Fibroblast of skin of abdomen (primary cell): ENCODE data around the gene SUCLG2.

Experiments
- DNase-seq: peaks from one replicate; pipeline ENCODE4 v3.0.0-alpha.2; 2013

The SUCLG2 gene

GRCh38 chr3:67497746-67498145 lies 156.7 kb downstream of the SUCLG2 start:
- DNase-seq: peak; percentile 66

- DNase-seq: no peak
Observed at GRCh38 chr3:67495751-67496150, 158.7 kb downstream of the SUCLG2 start.

GRCh38 chr3:67493808-67494207 lies 160.6 kb downstream of the SUCLG2 start:
- DNase-seq: no peak

GRCh38 chr3:67490658-67491057 lies 163.8 kb downstream of the SUCLG2 start:
- no peak for DNase-seq

GRCh38 chr3:67489816-67490215 lies 164.6 kb downstream of the SUCLG2 start:
- peak; percentile 37 for DNase-seq

- no peak for DNase-seq
Observed at GRCh38 chr3:67487564-67488114, 166.8 kb downstream of the SUCLG2 start.

GRCh38 chr3:67486883-67487282 lies 167.5 kb downstream of the SUCLG2 start:
- DNase-seq: no peak

- DNase-seq: no peak
Observed at GRCh38 chr3:67484085-67484484, 170.3 kb downstream of the SUCLG2 start.

- no peak for DNase-seq
Observed at GRCh38 chr3:67481126-67481525, 173.3 kb downstream of the SUCLG2 start.

GRCh38 chr3:67478423-67478822 lies 176.0 kb downstream of the SUCLG2 start:
- no peak for DNase-seq

GRCh38 chr3:67474311-67474710 lies 180.1 kb downstream of the SUCLG2 start:
- DNase-seq: no peak

GRCh38 chr3:67472674-67473201 lies 181.7 kb downstream of the SUCLG2 start:
- DNase-seq: no peak

- DNase-seq: no peak
Observed at GRCh38 chr3:67470207-67470606, 184.2 kb downstream of the SUCLG2 start.

GRCh38 chr3:67468511-67468910 lies 185.9 kb downstream of the SUCLG2 start:
- DNase-seq: peak; percentile 26

- no peak for DNase-seq
Observed at GRCh38 chr3:67463656-67464055, 190.8 kb downstream of the SUCLG2 start.

GRCh38 chr3:67462187-67462586 lies 192.2 kb downstream of the SUCLG2 start:
- DNase-seq: peak; percentile 16

GRCh38 chr3:67461667-67462142 lies 192.7 kb downstream of the SUCLG2 start:
- DNase-seq: peak; percentile 85

GRCh38 chr3:67460841-67461510 lies 193.4 kb downstream of the SUCLG2 start:
- DNase-seq: peak; percentile 14

GRCh38 chr3:67459796-67460195 lies 194.6 kb downstream of the SUCLG2 start:
- no peak for DNase-seq

GRCh38 chr3:67458896-67459530 lies 195.4 kb downstream of the SUCLG2 start:
- no peak for DNase-seq

GRCh38 chr3:67458408-67458807 lies 196.0 kb downstream of the SUCLG2 start:
- no peak for DNase-seq

GRCh38 chr3:67453628-67454027 lies 200.8 kb downstream of the SUCLG2 start:
- DNase-seq: no peak

GRCh38 chr3:67450153-67450552 lies 204.3 kb downstream of the SUCLG2 start:
- no peak for DNase-seq

GRCh38 chr3:67447393-67447792 lies 207.0 kb downstream of the SUCLG2 start:
- DNase-seq: no peak
